ENCODE data around the gene ELOVL5.

- TF ChIP-seq CTCF (IDR thresholded peaks at IDR 0.05 in 8 of 11, conservative IDR thresholded peaks at IDR 0.05 in 3 of 11) (no peak), POLR2A (IDR thresholded peaks at IDR 0.05) (no peak)
These were observed 18.6 kb downstream of the ELOVL5 start for GRCh38 chr6:53330137-53330536.

Measured in spleen (tissue), 7 donors.